GOT3 (cell line): ENCODE measurements around the gene KRTAP20-1.

ENCODE experiments used
- DNase-seq: peaks from one replicate; lab custom pipeline; 2025; ENCODE audit warnings: mixed read lengths; lab: John Stamatoyannopoulos, UW

KRTAP20-1 gene

GRCh38 chr21:30646904-30647414 is 30.7 kb downstream of the KRTAP20-1 start:
- no peak for DNase-seq

GRCh38 chr21:30652891-30653290 is 36.7 kb downstream of the KRTAP20-1 start:
- DNase-seq: no peak
